Mesenchymal stem cell (in vitro differentiated cells and primary cell): Measurements from ENCODE around the gene CAPZA3.

Experiments
- DNase-seq: peaks from one replicate; pipeline ENCODE4 v3.0.0-alpha.2; 2013
- H2AFZ ChIP-seq: one replicate; pipeline ENCODE4 v1.6.1; 2013; ENCODE audit warnings: low read depth, mild to moderate bottlenecking, control low read depth, inconsistent platforms, low read length, moderate library complexity
- H2AK5ac ChIP-seq: 2 replicates; pipeline ENCODE4 v1.6.1; 2013; ENCODE audit warnings: low read length, moderate library complexity, mild to moderate bottlenecking, inconsistent platforms; ENCODE audit not compliant: severe bottlenecking
- H2BK120ac ChIP-seq: one replicate; pipeline ENCODE4 v1.6.1; 2013; ENCODE audit warnings: low read depth, mild to moderate bottlenecking, inconsistent platforms, low read length, moderate library complexity
- H2BK12ac ChIP-seq, 2 experiments: one replicate each; pipeline ENCODE4 v1.6.1; 2013; ENCODE audit warnings: inconsistent platforms in 2 of 2, low read length in 2 of 2, mild to moderate bottlenecking in 2 of 2, moderate library complexity in 2 of 2, control low read depth in 1 of 2
- H2BK15ac ChIP-seq: one replicate; pipeline ENCODE4 v1.6.1; 2013; ENCODE audit warnings: mild to moderate bottlenecking, low read depth, inconsistent platforms; ENCODE audit not compliant: poor library complexity, severe bottlenecking
- H2BK5ac ChIP-seq: 2 replicates; pipeline ENCODE4 v1.6.1; 2013; ENCODE audit warnings: low read depth, mild to moderate bottlenecking, low read length, control low read depth, inconsistent platforms; ENCODE audit not compliant: poor library complexity, severe bottlenecking
- H3K14ac ChIP-seq, 2 experiments: one replicate each; pipeline ENCODE4 v1.6.1; 2013; ENCODE audit warnings: inconsistent platforms in 2 of 2, low read length in 2 of 2, control low read depth in 1 of 2, mild to moderate bottlenecking in 1 of 2, moderate library complexity in 1 of 2
- H3K18ac ChIP-seq, 2 experiments: one replicate each; pipeline ENCODE4 v1.6.1; 2013; ENCODE audit warnings: inconsistent platforms in 2 of 2, low read length in 2 of 2, control low read depth in 1 of 2, low read depth in 1 of 2, mild to moderate bottlenecking in 1 of 2
- H3K23ac ChIP-seq, 2 experiments: one replicate each; pipeline ENCODE4 v1.6.1; 2013; ENCODE audit warnings: inconsistent platforms in 2 of 2, low read length in 2 of 2, mild to moderate bottlenecking in 2 of 2, moderate library complexity in 2 of 2, control low read depth in 1 of 2
- H3K27ac ChIP-seq: 2 replicates; pipeline ENCODE4 v1.5.1; 2013; ENCODE audit warnings: mild to moderate bottlenecking, moderate library complexity, low read length, control low read depth, inconsistent platforms; ENCODE audit not compliant: poor library complexity, severe bottlenecking
- H3K27me3 ChIP-seq, 2 experiments: 2 replicates each; pipeline versions ENCODE4 v1.6.1 to v1.7.0; 2013; ENCODE audit warnings: low read length in 2 of 2, mild to moderate bottlenecking in 2 of 2, moderate library complexity in 2 of 2, control low read depth in 1 of 2, inconsistent platforms in 1 of 2; ENCODE audit not compliant: control insufficient read depth in 1 of 2, insufficient read depth in 1 of 2
- H3K36me3 ChIP-seq, 2 experiments: 2 replicates each; pipeline versions ENCODE4 v1.6.1 to v1.7.0; 2013; ENCODE audit warnings: low read length in 2 of 2, control low read depth in 1 of 2, inconsistent platforms in 1 of 2, low read depth in 1 of 2, mild to moderate bottlenecking in 1 of 2; ENCODE audit not compliant: insufficient read depth in 2 of 2, control insufficient read depth in 1 of 2
- H3K4ac ChIP-seq, 2 experiments: one replicate each; pipeline ENCODE4 v1.6.1; 2013; ENCODE audit warnings: inconsistent platforms in 2 of 2, low read length in 2 of 2, mild to moderate bottlenecking in 2 of 2, moderate library complexity in 2 of 2, control low read depth in 1 of 2, low read depth in 1 of 2
- H3K4me1 ChIP-seq: 2 replicates; pipeline ENCODE4 v1.6.1; 2013; ENCODE audit warnings: low read depth, low read length, control low read depth; ENCODE audit not compliant: control insufficient read depth, insufficient read depth
- H3K4me2 ChIP-seq: 2 replicates; pipeline ENCODE4 v1.6.1; 2013; ENCODE audit warnings: low read length, mild to moderate bottlenecking, inconsistent platforms; ENCODE audit not compliant: poor library complexity, severe bottlenecking
- H3K4me3 ChIP-seq, 2 experiments: 2 replicates each; pipeline versions ENCODE4 v1.5.1 to v1.7.0; 2013; ENCODE audit warnings: low read length in 2 of 2, mild to moderate bottlenecking in 2 of 2, control low read depth in 1 of 2, low read depth in 1 of 2; ENCODE audit not compliant: insufficient read depth in 1 of 2
- H3K79me1 ChIP-seq: replicated peaks from 2 replicates; pipeline ENCODE4 v1.6.1; 2013; ENCODE audit warnings: mild to moderate bottlenecking, control low read depth, low read length, inconsistent platforms; ENCODE audit not compliant: poor library complexity, severe bottlenecking
- H3K9ac ChIP-seq: 2 replicates; pipeline ENCODE4 v1.7.0; 2013; ENCODE audit warnings: mild to moderate bottlenecking, low read length, moderate library complexity
- H3K9me3 ChIP-seq: 2 replicates; pipeline ENCODE4 v1.7.0; 2013; ENCODE audit warnings: mild to moderate bottlenecking, low read length; ENCODE audit not compliant: control insufficient read depth
- H4K8ac ChIP-seq: one replicate; pipeline ENCODE4 v1.6.1; 2013; ENCODE audit warnings: inconsistent platforms, mild to moderate bottlenecking, low read length, moderate library complexity
- H4K91ac ChIP-seq: one replicate; pipeline ENCODE4 v1.6.1; 2013; ENCODE audit warnings: mild to moderate bottlenecking, low read length, inconsistent platforms
- WGBS: methylation state at CpG from one replicate; pipeline ENCODE4 v1.1.7; 2013; ENCODE audit warnings: mixed read lengths; 5-methylcytosine and 5-hydroxymethylcytosine counted together

The CAPZA3 gene

DNA sequence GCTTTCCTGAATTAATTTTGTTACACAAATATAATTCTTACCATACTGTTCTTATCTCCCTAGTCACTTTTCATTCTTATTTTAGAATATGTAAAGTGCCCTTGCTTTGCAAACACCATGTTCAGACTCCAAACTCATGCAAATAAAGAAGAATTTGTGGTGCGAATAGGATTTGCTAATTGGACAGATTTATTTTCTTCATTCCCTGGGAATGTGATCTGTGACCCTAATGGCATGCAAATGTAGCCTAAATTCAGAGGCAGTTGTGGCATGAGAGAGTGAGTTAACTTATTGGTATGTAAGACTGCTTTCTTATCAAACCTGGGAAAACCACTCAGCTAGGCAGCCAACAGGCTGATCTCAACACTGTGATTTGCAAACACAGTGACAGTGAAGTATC, 10.0 kb downstream of the CAPZA3 start:
- Histone ChIP-seq H3K14ac (no peak overlapping the region), H2BK15ac (no peak overlapping the region), H3K79me1 (no peaks in the 10 kb centered on the region), H3K4me1 (peaks cover 3% of the 10 kb centered on the region), H3K23ac (no peak overlapping the region), H2AK5ac (no peak overlapping the region), H4K8ac (no peak overlapping the region), H2BK5ac (no peak overlapping the region), H3K36me3 (no peaks in the 10 kb centered on the region), H3K4ac (no peak overlapping the region), H3K18ac (no peak overlapping the region), H2AFZ (no peak overlapping the region), H3K27me3 (no peaks in the 10 kb centered on the region), H4K91ac (no peak overlapping the region), H2BK120ac (no peak overlapping the region), H3K4me3 (no peak overlapping the region), H3K9ac (no peak overlapping the region), H3K27ac (no peak overlapping the region), H3K9me3 (no peaks in the 10 kb centered on the region), H2BK12ac (no peak overlapping the region), H3K4me2 (no peak overlapping the region)
- WGBS: 0% methylated on average over 1 of the region's 1 CpG
- peak; percentile 87 for DNase-seq

GRCh38 chr12:18749386-18749957, 11.6 kb downstream of the CAPZA3 start:
- H3K27ac ChIP-seq: no peak overlapping the region
- H3K9me3 ChIP-seq: no peaks in the 10 kb centered on the region
- H3K18ac ChIP-seq: peak overlapping the region; percentile 28 to 75
- no peak overlapping the region for H2BK5ac ChIP-seq
- H4K91ac ChIP-seq: no peak overlapping the region
- DNase-seq: no peak
- H3K9ac ChIP-seq: no peak overlapping the region
- H2BK120ac ChIP-seq: no peak overlapping the region
- peak overlapping the region in 1 of 2 experiments; percentile 90 for H2BK12ac ChIP-seq
- WGBS: 78% methylated on average over 3 of the region's 4 CpGs
- H3K4me2 ChIP-seq: no peak overlapping the region
- no peaks in the 10 kb centered on the region for H3K27me3 ChIP-seq
- no peaks in the 10 kb centered on the region for H3K36me3 ChIP-seq
- H3K4me3 ChIP-seq: no peak overlapping the region
- peak overlapping the region in 1 of 2 experiments; percentile 79 for H3K4ac ChIP-seq
- no peak overlapping the region for H3K23ac ChIP-seq
- H2AFZ ChIP-seq: no peak overlapping the region
- H3K79me1 ChIP-seq: no peaks in the 10 kb centered on the region
- H3K4me1 ChIP-seq: peaks cover 8% of the 10 kb centered on the region
- no peak overlapping the region for H2AK5ac ChIP-seq
- peak overlapping the region; percentile 52 for H4K8ac ChIP-seq
- no peak overlapping the region for H2BK15ac ChIP-seq
- H3K14ac ChIP-seq: no peak overlapping the region

- no peak overlapping the region for H3K23ac ChIP-seq
- no peak overlapping the region for H4K8ac ChIP-seq
- no peak overlapping the region for H2AFZ ChIP-seq
Measured at GRCh38 chr12:18750085-18750484, 12.2 kb downstream of the CAPZA3 start.

GRCh38 chr12:18751866-18752265, 13.9 kb downstream of the CAPZA3 start:
- no peak overlapping the region for H3K4me2 ChIP-seq
- H3K9me3 ChIP-seq: no peaks in the 10 kb centered on the region

More at GRCh38 chr12:18750085-18750484, 12.2 kb downstream of the CAPZA3 start:
- H3K27me3 ChIP-seq: no peaks in the 10 kb centered on the region
- no peak overlapping the region for H2BK15ac ChIP-seq
- peaks cover 8% of the 10 kb centered on the region for H3K4me1 ChIP-seq
- H3K4me2 ChIP-seq: no peak overlapping the region
- H2BK120ac ChIP-seq: no peak overlapping the region
- no peaks in the 10 kb centered on the region for H3K79me1 ChIP-seq
- no peak overlapping the region for H4K91ac ChIP-seq
- H3K14ac ChIP-seq: no peak overlapping the region
- H2AK5ac ChIP-seq: no peak overlapping the region
- H3K18ac ChIP-seq: no peak overlapping the region
- H3K4me3 ChIP-seq: no peak overlapping the region
- H2BK5ac ChIP-seq: no peak overlapping the region
- H3K36me3 ChIP-seq: no peaks in the 10 kb centered on the region
- H3K27ac ChIP-seq: no peak overlapping the region
- no CpG with 5 or more reads among the region's 1 CpG for WGBS
- H3K9me3 ChIP-seq: no peaks in the 10 kb centered on the region
- peak overlapping the region in 1 of 2 experiments; percentile 63 for H2BK12ac ChIP-seq
- H3K4ac ChIP-seq: no peak overlapping the region
- peak; percentile 70 for DNase-seq
- H3K9ac ChIP-seq: no peak overlapping the region

More at GRCh38 chr12:18751866-18752265, 13.9 kb downstream of the CAPZA3 start:
- Histone ChIP-seq H3K18ac (no peak overlapping the region), H3K27me3 (no peaks in the 10 kb centered on the region), H3K4me3 (no peak overlapping the region), H2BK120ac (no peak overlapping the region), H3K4ac (peak overlapping the region in 1 of 2 experiments; percentile 85), H2AK5ac (no peak overlapping the region), H3K4me1 (peaks cover 8% of the 10 kb centered on the region), H2BK12ac (no peak overlapping the region), H3K23ac (no peak overlapping the region), H2BK5ac (no peak overlapping the region), H4K91ac (no peak overlapping the region), H2BK15ac (no peak overlapping the region), H4K8ac (no peak overlapping the region), H3K9ac (no peak overlapping the region), H3K79me1 (no peaks in the 10 kb centered on the region), H2AFZ (no peak overlapping the region), H3K27ac (no peak overlapping the region), H3K36me3 (no peaks in the 10 kb centered on the region), H3K14ac (no peak overlapping the region)
- no peak for DNase-seq
- 56% methylated on average over 2 of the region's 2 CpGs for WGBS
